Measurements from ENCODE around the gene CFAP77.

The CFAP77 gene

GRCh38 chr9:132588098-132588497 is 178.1 kb downstream of the CFAP77 start:
- in situ Hi-C loops (cut with HindIII; ENCODE audit: low sequenced_read_pairs): no loop called here
- DNase-seq (ENCODE audit: low read depth): no peak

GRCh38 chr9:132588501-132589147 is 178.6 kb downstream of the CFAP77 start:
- TF ChIP-seq, protein P1, sequence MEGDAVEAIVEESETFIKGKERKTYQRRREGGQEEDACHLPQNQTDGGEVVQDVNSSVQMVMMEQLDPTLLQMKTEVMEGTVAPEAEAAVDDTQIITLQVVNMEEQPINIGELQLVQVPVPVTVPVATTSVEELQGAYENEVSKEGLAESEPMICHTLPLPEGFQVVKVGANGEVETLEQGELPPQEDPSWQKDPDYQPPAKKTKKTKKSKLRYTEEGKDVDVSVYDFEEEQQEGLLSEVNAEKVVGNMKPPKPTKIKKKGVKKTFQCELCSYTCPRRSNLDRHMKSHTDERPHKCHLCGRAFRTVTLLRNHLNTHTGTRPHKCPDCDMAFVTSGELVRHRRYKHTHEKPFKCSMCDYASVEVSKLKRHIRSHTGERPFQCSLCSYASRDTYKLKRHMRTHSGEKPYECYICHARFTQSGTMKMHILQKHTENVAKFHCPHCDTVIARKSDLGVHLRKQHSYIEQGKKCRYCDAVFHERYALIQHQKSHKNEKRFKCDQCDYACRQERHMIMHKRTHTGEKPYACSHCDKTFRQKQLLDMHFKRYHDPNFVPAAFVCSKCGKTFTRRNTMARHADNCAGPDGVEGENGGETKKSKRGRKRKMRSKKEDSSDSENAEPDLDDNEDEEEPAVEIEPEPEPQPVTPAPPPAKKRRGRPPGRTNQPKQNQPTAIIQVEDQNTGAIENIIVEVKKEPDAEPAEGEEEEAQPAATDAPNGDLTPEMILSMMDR (IDR thresholded peaks at IDR 0.05; ENCODE audit: low read depth, low read length, missing control alignments): no peak
- no peak for DNase-seq (ENCODE audit: low read depth)
- in situ Hi-C loops (cut with HindIII; ENCODE audit: low sequenced_read_pairs): no loop called here
- no peak overlapping the region for H3K4me3 ChIP-seq (ENCODE audit: low read depth, low read length)

More at GRCh38 chr9:132588098-132588497, 178.1 kb downstream of the CFAP77 start:
- TF ChIP-seq, protein P1 (IDR thresholded peaks at IDR 0.05; ENCODE audit: low read depth, low read length, missing control alignments): no peak
- no peak overlapping the region for H3K4me3 ChIP-seq (ENCODE audit: low read depth, low read length)

DNA sequence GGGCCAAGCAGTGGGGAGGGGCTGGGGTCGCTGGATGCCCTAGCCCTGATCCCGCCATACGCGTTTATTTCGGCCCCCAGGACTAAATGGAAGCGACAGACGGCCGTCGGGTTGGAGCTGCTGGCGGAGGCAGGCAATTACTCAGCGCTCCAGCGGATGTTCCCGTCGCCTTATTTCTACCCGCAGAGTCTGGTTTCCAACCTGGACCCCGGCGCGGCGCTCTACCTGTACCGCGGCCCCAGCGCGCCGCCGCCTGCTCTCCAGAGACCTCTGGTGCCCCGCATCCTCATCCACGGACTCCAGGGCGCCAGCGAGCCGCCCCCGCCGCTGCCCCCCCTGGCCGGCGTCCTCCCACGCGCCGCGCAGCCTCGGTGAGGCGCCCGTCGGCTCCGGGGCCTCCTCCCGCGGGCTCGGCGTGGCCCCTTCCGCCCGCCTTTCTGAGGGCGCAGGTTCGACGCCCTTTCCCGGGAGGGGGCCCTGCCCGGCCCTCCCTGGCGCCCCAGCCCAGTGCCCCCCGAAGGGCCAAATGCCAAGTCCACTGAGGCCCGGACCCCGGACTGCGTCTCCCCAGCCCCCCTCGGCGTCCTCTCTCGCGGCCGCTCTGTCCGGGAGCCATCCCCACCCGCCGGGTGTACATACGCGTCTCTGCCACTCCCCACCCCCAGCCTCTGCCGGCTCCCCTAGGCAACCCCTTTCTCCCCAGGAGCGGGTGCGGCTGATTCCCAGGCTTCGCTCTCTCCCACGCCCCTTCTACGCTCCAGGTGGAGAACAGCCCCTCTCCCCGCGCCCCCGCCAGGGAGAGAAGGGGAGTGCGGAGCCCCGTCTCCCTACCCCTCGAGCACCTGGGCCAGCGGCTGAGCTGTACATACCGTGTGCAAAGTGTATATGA is 179.4 kb downstream of the CFAP77 start:
- in situ Hi-C loops (cut with HindIII; ENCODE audit: low sequenced_read_pairs): no loop called here

DNA sequence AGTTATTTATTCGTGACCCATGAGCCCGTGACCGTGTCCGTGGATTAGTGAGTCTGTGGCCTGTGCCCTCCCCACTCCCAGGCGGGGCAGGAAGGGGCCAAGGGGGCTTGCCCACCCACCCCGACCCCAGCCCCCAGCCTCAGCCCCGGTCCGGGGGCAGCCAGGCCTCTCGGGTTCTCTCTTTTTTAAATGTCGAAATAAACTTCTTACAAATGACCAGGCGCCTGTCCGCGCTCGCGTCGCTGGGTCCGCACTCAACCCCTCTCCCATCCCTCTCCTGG is 180.0 kb downstream of the CFAP77 start:
- in situ Hi-C loops (cut with HindIII; ENCODE audit: low sequenced_read_pairs): no loop called here
- DNase-seq (ENCODE audit: low read depth): no peak
- TF ChIP-seq, protein P1 (IDR thresholded peaks at IDR 0.05; ENCODE audit: low read depth, low read length, missing control alignments): no peak
- H3K4me3 ChIP-seq (ENCODE audit: low read depth, low read length): no peak overlapping the region

More for the DNA sequence above, 179.4 kb downstream of the CFAP77 start:
- TF ChIP-seq, protein P1 (IDR thresholded peaks at IDR 0.05; ENCODE audit: low read depth, low read length, missing control alignments): no peak
- no peak for DNase-seq (ENCODE audit: low read depth)
- no peak overlapping the region for H3K4me3 ChIP-seq (ENCODE audit: low read depth, low read length)

- DNase-seq (ENCODE audit: low read depth): no peak
- H3K4me3 ChIP-seq (ENCODE audit: low read depth, low read length): no peak overlapping the region
- TF ChIP-seq, protein P1 (IDR thresholded peaks at IDR 0.05; ENCODE audit: low read depth, low read length, missing control alignments): no peak
- in situ Hi-C loops (cut with HindIII; ENCODE audit: low sequenced_read_pairs): no loop called here
These were observed 180.5 kb downstream of the CFAP77 start for GRCh38 chr9:132590318-132591182.

DNA sequence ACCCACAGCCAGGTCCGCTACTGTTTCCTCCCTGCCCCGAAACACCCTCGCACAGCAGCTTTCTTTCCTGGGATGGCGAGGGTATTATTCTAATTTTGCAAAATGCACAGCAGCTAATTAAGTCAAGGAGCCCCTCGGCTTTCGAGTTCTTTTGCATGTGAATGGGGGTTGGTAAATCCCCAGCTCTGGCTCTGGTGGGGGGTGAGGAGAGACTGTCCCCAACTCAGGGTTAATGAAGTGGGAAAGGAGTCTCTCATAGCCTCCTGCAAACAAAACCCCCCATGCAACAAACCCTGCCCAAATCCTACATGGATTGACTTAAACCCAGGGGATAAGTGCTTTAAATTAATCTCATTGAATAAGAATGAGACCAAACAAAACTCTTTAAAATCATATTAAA is 181.2 kb downstream of the CFAP77 start:
- DNase-seq (ENCODE audit: low read depth): no peak
- TF ChIP-seq, protein P1 (IDR thresholded peaks at IDR 0.05; ENCODE audit: low read depth, low read length, missing control alignments): no peak
- in situ Hi-C loops (cut with HindIII; ENCODE audit: low sequenced_read_pairs): no loop called here
- H3K4me3 ChIP-seq (ENCODE audit: low read depth, low read length): no peak overlapping the region

Measured in astrocyte of the cerebellum (primary cell).